Measurements from ENCODE around the gene KCNN3.

Gene KCNN3

DNA sequence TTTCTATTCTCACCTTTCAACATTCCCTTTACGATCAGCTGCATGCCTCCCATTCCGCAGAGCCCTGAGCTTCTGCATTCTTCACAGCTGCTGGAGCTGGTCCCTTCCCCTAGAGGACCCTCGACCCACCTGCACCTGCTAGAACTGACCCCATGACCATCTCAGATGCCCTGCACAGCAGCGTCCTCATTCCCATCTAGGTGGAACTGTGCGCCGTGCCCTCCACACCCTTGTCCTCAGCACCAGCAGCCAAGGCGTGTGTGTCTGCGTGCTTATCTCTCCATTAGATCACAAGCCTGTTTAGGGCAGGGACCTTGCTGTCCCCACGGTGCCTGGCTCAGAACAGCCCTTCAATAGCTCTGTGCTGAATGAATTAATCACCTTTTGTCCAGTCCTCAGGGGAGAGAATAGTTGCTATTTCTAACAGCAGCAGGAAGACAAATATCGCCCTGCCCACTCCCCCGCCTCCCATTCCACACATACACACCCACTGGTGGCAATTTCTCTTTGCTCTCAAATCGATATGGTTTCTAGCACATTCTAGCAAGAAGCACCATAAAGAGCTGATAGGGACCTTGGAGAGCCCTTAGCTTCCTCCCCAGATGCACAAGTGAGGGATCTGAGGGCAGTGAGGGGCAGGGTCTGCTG, 61.7 kb downstream of the KCNN3 start:
- intact Hi-C loops (cut with DNase I) = no loop called here

GRCh38 chr1:154807048-154807591, 63.0 kb downstream of the KCNN3 start:
- DNase-seq = peak in 9 of 42 donors; percentile 13 to 38 (median 32)
- intact Hi-C loops (cut with DNase I) = no loop called here

More for the DNA sequence above, 61.7 kb downstream of the KCNN3 start:
- no peak for DNase-seq

GRCh38 chr1:154806333-154806732, 63.7 kb downstream of the KCNN3 start:
- intact Hi-C loops (cut with DNase I) = no loop called here
- DNase-seq = no peak

DNA sequence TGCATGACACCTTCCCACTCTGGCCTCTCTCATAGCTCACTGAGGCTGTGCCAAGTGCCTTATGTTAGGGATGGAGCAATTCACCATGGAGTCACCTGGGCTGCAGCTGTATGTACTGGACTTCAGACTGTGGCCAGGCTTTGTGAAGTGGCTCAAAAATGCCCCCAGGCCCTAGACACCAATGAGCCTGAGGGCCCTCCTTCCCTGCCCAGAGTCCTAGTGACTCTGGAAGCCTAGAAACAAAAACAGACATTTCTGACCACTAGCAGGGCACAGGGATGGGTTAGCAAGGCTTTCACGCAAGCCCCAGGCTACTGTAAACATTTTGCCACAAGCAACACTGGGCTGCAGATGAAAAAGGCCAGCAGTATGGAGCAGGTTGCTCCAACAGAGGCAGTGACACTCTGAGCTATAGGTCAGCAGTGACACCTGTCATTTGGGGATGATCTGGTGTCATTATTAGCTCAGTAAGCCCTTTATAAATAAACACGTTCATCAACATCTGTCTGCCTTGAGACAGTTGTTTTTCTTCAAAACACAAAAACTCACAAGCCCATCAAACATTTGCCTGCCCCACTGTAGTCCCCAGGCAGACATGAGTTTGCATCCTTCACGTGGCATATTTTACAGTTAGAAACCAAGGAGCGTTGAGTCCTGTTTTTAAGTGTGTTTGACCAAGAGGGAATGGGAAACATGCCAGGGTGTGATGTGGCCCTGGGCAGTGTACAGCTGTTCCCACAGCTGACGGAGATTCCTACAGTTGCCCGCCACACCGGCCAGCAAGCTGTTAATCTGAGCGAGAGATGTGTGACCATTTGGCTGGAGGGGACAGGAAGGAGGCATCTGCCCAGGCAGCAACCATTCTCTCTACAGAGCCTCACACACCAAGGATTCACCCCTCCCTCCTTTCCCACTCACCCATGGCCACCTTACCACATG, 66.8 kb downstream of the KCNN3 start:
- intact Hi-C loops (cut with DNase I) = no loop called here
- no peak for DNase-seq

DNA sequence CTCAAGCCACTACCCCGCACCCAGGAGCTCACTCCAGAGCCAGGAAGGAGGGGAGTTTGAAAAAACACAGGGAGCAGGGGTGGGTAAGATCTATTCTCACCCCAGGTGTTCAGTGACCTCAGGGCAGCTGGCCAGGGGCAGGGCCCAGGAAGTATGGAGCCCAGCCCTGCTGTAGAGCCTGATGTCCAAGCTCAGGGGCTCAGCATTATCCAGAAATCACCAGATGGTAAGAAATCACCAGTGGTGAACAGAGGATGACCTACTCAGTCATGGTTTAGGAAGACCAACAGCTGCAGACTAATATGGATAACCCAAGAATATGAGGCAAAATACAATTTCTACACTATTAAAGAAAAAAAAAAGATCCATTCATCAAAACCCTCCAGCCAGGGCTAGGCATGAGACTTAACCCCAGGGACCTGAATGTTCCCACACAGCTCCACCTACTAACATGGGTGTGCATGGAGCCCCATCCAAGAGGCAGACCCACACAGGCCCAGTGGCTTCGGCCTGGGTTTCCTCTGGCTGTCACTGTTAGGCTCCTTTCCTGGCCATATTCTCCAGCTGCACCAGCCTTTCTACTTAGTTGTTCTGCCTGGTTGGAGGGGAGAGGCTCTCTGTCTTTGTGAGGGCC, 67.6 kb downstream of the KCNN3 start:
- DNase-seq = no peak
- intact Hi-C loops (cut with DNase I) = no loop called here

DNA sequence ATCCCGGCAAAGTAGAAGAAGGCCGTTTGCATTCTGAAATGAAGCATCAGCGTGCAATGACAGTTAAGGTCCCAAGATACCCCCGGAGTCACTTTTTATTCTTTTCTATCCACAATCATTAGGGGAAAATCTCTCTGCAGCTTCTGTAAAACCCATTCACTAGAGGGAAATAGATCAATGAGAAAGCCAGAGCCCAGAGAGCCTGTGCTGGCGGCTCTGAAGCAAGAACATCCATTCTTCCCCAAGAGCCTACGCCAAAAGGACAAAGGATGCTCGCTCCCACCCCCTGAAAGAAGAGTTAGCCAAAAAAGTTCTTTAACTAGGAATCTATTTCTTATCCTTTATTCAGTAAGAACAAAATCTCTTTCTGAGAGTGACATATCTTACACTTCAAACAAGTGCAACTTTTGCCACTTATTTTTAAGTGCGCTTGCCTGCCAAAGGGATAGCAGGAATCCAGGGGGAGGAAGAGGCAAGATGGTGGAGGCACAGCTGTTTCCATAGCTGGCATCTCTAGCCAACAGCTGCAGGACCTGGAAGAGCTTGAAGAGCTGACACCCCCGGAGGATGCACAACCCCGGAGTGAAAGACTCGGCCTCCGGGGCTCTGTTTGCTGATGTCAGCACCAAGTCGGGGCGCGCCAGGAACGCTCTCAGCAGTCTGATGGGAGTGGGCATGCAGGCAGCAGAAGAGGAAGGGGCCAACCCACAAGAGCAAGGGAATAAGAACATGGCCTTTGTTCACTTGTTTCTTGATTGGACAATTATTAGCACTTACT, 68.7 kb downstream of the KCNN3 start:
- no peak for DNase-seq
- intact Hi-C loops (cut with DNase I) = no loop called here

DNA sequence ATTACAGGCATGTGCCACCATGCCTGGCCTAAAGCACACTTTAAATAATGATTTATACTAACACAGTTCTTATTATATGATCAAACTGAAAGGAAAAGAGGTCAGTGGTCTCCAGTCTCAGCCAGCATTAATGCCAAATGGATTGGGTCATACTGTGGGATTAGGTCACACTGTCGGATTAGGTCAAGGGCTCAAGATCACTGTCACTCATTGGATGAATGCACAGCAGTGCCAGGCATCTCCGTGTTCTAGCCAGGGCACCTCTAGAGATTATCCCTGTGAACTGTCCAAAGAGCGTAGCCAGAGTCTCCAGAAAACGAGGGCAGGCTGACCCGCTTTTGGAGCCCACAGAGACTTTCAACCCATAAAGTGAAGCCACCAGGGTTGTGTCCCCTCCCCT, 70.9 kb downstream of the KCNN3 start:
- DNase-seq = no peak
- intact Hi-C loops (cut with DNase I) = no loop called here

DNA sequence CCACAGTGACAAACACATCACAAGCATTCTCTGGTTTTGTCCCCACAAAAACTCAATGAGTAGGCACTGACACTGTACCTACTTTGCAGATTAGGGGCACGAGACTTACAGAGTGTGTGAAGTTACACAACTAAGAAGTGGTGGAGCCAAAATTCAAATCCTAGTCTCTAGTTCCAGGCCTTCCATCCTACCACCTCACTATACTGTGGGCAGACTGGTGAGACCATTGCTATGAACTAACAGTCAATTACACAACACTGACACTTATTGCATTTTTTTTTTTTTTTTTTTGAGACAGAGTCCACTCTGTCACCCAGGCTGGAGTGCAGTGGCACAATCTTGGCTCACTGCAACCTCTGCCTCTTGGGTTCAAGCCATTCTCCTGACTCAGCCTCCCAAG, 71.4 kb downstream of the KCNN3 start:
- intact Hi-C loops (cut with DNase I) = no loop called here

GRCh38 chr1:154797175-154797574, 72.9 kb downstream of the KCNN3 start:
- intact Hi-C loops (cut with DNase I) = no loop called here
- no peak for DNase-seq

More for the DNA sequence above, 71.4 kb downstream of the KCNN3 start:
- DNase-seq = no peak

GRCh38 chr1:154796303-154796892, 73.7 kb downstream of the KCNN3 start:
- DNase-seq = no peak
- intact Hi-C loops (cut with DNase I) = no loop called here

GRCh38 chr1:154794608-154795007, 75.5 kb downstream of the KCNN3 start:
- intact Hi-C loops (cut with DNase I) = no loop called here

GRCh38 chr1:154793685-154794084, 76.4 kb downstream of the KCNN3 start:
- intact Hi-C loops (cut with DNase I) = no loop called here
- DNase-seq = peak in 16 of 42 donors; percentile 24 to 74 (median 52)

More at GRCh38 chr1:154794608-154795007, 75.5 kb downstream of the KCNN3 start:
- no peak for DNase-seq

DNA sequence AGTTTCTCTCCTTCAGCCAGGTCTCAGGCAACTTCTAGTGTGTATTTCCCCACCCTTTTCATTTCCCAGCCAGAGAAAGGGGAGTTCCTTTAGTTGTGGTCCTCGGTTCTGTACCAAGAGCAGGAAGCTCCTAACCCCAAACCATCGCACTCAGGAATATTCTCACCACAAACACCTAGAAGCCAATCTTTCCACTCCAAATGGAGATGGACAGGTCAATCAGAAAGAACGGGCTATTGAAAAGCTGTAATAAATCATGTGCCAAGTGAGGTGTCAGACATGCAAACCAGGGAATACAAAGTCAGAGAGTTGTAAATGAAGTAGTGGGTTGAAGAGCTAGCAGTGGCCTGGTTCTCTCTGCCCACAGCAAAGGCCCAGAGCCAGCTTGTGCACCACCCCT, 77.2 kb downstream of the KCNN3 start:
- DNase-seq = no peak
- intact Hi-C loops (cut with DNase I) = no loop called here

DNA sequence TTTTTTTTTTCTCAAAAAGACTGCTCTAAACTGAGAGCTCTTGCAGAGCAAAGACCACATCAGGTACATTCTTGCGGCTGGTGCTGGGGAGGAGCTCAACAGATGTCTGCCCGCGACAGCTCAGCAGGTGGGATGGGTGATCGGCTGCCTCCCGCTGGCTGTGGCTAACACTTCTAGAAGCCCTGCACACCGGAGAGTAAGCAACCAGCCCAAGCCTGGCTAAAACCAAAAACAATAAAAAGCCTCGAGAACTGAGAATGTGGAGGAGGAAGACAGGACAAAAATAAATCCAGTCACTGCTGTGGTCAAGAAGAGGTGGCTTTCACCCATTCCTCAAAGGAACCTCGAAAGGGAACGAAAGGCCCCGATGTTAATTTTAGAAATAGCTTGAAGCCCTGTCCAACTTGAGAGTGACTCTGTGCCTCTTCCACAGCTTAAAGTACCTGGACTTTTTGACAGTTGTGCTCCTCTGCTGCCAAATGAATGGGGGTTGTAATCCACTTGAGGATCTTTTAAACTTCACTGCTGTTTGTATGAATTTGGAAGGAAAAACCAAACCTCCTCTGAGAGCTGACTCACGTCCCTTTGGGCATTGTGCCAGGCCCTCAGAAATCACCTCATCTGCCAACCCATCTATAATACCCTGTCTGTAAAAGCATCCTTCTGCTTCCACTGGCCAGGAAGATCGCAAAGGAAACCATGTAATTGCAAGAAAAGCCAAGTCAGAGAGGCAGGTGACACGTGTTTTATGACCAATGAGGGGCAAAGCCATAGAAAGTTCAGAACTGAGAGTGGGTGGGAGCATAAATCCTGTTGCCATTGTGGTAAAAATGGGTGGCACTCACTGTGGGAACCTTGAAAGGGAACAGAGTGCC, 78.6 kb downstream of the KCNN3 start:
- peak in 9 of 42 donors; percentile 24 to 72 (median 39) for DNase-seq
- intact Hi-C loops (cut with DNase I) = no loop called here

DNA sequence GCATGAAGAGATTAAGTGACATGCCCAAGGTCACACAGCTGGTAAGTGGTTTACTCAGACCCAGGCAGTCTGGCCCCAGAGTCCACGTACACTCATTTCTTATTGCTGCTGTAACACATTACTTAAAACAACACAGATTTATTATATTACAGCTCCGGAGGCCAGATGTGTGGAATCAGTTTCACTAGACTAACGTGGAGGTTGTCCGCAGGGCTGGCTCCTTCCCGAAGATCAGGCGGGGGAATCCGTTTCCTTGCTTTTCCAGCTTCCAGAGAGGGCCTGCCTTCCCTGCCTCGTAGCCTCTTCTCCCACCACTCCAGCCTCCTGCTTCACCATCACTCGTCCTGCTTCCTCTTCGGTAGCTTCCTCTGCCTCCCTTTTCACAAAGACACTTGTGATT, 81.2 kb downstream of the KCNN3 start:
- no peak for DNase-seq
- intact Hi-C loops (cut with DNase I) = no loop called here

- DNase-seq = peak in 14 of 42 donors; percentile 38 to 69 (median 51)
- intact Hi-C loops (cut with DNase I) = no loop called here
Measured at GRCh38 chr1:154788110-154788870, 81.8 kb downstream of the KCNN3 start.

Data from head of caudate nucleus (tissue), 42 donors.